ENCODE data around the gene ATP5F1D.

DNA sequence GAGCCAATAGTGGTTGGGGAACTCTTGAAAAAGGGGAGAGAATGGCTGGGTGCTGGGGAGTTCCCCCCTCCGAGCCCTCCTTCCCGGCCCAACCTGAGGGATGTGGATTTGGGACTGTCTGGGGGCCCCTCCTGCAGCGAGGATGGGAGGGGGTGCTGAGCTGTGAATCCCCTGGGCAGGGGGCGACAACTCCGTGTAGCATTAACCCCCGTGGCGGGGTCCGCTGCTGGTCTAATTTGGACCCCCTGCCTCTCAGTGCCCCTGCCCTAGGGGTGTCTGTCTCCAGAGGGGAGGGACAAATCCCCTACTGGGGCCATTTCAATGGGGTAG lies 16.6 kb downstream of the ATP5F1D start:
- TF ChIP-seq, protein P1, sequence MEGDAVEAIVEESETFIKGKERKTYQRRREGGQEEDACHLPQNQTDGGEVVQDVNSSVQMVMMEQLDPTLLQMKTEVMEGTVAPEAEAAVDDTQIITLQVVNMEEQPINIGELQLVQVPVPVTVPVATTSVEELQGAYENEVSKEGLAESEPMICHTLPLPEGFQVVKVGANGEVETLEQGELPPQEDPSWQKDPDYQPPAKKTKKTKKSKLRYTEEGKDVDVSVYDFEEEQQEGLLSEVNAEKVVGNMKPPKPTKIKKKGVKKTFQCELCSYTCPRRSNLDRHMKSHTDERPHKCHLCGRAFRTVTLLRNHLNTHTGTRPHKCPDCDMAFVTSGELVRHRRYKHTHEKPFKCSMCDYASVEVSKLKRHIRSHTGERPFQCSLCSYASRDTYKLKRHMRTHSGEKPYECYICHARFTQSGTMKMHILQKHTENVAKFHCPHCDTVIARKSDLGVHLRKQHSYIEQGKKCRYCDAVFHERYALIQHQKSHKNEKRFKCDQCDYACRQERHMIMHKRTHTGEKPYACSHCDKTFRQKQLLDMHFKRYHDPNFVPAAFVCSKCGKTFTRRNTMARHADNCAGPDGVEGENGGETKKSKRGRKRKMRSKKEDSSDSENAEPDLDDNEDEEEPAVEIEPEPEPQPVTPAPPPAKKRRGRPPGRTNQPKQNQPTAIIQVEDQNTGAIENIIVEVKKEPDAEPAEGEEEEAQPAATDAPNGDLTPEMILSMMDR (IDR thresholded peaks at IDR 0.05), result no peak
- TF ChIP-seq EZH2 (IDR thresholded peaks at IDR 0.05; ENCODE audit: borderline replicate concordance, insufficient read depth, low read depth, low read length, poor library complexity, severe bottlenecking), result no peak
